NCI-H510A (cell line): Measurements from ENCODE around the gene JPH2.
A peak's percentile ranks its signal among the peaks of the same experiment; 100 is the strongest.

ENCODE experiments used
- DNase-seq: peaks from one replicate; lab custom pipeline; 2025; lab: John Stamatoyannopoulos, UW

JPH2 gene

DNA sequence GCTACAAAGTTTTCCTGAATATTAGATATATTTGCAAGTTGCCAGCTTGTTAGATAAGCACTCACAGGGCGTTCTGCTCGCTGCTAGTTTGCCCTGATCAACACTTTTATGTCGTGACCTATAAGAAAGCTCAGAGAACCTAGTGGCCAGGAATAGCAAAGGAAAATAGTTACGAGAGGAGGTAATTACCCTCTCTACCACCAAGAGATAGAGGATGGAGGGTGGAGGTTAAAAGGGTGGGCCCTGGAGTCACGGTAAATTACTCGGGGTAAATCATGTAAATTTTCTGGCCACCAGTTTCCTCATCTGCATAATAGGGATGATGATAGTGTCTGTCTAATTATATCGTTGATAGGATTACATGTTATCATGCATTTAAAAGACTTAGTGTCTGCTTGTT, 87.2 kb downstream of the JPH2 start:
- no peak for DNase-seq

DNA sequence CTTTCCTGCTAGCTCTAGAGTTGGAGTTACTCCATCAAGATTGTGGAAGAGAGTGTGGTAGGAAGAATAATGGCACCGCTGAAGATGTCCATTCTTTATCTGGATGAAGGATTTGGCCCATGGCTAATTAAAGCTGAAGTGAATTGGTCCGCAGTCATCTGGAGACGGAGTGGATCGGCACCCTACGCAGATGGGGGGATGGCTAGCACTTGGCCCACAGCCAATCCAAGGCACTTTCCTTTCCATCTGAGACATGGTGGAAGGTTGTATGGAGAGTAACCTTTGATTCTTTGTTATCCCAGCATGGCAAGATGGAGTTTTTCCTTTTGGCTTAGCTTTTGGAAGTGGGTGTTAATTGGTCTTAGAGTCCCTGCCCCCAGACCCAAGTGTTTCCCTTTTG, 88.3 kb downstream of the JPH2 start:
- DNase-seq: no peak

DNA sequence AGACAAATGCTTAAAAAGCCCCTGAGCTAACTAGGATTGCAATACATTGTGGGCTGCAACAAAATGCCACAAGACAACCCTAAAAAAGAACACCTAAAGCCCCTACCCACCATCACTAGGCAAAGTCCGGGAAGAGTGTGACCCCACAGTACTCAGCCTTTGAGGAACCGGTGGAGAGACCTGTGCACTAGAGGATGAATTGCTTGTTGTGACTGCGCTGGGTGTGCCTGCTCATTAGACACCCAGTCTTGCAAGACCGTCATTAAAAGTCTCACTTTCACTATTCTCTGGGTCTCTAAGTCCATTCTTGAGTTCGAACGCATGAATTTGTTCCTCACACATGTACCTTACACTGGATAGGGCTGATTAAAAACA, 88.7 kb downstream of the JPH2 start:
- no peak for DNase-seq

DNA sequence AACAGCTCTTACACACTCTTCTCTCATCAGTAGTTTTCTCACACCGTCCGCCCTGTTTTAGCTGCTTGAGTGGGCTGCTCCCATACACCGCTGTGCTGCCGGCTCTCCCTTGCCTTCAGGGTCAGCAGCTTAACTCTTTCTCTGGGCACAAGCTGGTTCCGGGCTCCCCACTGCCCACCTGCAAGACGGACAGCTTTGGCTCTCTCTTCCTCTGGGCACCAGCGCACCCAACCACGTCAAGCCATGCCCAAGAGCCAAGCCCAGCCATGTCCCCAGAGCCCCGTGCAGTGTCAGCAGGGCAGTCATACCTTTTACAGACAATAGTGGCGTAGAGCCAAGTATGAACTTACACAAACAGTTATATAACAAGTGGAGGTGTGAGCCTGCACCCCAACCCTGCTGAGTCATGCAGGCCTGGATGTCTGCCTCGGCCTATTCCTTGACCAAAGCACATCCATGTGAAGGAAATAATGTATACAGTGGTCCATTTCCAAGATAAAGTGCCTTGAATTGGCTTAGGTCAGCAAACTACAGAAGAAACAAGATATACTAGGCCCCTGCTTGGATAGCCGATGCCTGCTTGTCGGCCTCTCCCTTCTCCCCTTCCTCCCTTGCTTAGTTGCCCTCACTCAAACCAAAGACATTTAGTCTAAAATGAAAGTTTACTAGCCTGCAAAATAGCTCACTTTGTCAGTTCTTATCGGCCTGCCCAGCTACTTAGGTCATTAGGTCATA, 89.3 kb downstream of the JPH2 start:
- no peak for DNase-seq

DNA sequence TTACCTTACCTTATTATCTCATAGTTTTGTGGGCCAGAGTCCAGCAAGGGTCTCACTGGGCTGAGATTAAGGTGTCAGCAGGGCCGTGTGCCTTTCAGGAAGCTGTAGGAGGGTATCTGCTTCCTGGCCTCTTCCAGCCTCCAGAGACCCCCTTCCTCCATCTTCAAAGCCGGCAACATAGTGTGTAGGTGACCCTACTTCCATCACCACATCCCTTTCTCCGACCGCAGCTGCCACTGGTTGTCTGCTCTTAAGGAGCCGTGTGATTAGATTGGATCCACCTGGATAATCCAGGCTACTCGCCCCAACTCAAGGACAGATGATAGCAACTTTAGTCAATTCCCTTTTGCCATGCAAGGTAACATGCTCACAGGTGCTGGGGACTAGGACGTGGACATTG, 91.2 kb downstream of the JPH2 start:
- DNase-seq: no peak

DNA sequence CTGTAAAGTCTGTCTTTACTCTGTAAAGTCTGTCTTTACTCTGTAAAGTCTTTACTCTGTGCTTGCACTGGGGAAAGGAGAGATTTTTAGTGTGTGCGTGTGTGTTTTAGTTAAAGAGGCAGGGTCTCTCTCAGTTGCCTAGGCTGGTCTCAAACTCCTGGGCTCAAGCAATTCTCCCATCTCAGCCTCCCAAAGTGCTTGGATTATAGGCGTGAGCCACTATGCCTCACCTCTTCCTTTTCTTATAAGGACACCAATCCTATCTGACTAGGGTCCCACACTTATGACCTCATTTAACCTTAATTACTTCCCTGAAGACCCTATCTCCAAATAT, 93.8 kb downstream of the JPH2 start:
- no peak for DNase-seq

DNA sequence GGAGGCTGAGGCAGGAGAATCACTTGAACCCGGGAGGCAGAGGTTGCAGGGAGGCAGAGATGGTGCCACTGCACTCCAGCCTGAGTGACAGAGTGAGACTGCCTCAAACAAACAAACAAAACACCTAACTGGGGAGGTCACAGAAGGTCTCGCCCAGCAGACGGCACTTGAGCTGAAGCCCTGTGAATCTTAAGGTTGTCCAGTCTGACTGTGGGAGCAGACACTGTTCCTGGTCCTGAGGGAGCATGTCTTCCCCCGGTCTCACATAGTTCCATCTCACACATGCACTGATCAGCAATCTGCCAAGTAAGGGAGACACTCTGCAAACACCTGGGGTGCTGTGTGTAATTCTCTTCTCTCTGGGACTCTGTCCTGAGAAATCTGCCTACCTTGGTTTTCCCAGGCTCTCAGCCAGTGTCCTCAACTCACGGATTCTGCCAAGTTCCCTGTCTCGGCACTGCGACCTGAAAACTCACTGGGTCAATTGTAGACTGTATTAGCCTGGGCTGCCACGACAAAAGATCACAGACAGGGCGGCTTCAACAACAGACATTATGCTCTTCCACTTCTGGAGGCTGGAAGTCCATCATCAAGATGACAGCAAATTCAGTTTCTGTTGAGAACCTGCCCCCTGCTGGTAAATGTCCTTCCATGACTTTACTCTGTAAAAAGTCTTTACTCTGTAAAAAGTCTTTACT, 94.3 kb downstream of the JPH2 start:
- DNase-seq: peak; percentile 50

DNA sequence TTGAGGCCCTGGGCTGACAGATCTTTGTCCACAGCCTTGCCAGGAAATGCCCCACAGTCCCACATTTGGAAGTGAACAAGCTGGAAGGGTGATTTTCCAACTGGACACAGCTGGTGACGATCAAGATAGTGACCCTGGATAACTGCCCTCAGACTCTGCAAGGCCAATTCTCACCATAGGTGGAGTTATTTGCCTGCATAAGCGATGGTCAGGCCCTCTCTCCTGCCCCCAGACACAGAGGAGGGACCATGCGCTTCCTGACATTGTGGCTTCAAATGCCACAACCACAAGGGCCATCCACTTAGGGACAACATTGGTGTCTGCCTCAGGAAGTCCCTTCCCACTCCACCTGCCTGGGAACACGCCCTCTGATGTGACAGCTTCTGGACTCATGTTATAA, 96.0 kb downstream of the JPH2 start:
- no peak for DNase-seq

DNA sequence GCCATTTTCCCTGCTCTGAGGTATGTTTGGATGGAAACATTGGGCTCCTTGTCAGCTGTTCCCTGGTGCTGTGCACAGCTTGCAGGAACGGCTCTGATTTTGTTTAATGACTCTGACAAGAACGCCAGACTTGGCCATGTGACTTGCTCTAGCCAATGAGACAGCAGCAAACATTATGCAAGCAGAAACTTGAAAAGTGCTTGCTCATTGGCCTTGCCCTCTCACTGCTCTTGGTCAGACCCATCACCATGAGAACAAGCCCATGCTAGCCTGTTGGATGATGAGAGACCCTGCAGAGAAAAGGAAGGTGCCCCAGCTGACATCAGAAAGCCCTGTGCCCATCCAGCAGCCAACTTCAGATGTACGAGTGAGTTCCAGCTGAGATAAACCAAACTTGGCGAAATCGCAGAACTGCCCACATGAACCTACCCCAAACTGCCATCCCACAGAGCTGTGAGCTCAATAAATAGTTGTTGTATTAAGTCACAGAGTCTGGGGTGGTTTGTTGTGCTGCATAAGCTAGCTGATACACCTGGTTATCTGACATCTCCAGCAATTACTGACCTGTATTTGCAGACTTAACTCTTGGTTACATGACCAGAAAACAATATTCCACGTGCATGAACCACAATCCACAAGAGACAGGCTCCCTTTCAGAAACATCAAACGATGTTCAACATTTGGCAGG, 96.9 kb downstream of the JPH2 start:
- peak; percentile 66 for DNase-seq

DNA sequence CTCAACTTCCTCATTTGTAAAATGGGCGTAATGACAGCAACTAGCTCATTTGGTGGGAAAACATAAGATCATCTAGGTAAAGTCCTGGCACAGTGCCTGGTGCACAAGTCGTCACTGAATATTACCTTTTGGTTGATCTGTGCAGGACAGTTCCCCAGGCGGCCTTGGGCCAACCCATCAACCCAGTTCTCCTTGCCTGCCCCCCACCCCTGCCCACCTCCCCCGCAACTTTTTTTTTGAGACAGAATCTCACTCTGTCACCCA, 99.2 kb downstream of the JPH2 start:
- no peak for DNase-seq

DNA sequence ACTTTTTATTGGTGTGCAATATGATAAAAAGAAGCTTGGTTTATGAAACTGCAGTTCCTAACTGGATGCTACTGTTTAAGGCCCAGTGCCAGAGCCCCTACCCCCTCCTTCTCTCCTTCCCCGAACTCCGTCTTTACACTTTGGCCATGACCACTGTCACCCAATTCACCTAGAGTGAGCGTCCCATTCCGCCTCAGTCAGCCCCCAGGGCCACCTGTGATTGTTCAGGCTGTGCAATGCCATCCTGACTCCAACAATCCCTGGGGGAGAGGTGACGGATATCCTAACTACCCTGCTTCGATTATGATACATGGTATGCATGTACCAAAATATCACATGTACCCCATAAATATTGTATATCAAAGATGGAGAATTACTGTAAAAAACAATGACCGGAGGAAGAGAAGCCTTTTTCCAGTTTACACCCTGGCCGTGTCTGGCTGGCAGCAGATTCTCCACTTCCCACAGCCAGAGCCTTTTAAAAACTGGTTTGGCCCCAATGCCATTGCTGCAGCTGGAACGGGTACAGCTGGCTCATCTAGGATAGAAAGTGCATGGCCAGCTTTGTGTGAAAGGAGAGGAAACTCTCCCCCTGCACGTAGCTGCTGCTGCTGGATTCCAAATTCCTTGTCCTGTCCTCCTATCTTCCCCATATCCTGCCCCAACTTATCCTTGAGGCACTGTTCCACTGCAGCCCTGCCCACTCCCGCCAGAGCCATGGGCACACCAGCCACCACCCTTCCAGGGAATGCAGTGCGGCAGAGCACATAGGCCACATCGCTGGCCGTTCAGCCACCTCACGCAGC, 99.7 kb downstream of the JPH2 start:
- DNase-seq: no peak

DNA sequence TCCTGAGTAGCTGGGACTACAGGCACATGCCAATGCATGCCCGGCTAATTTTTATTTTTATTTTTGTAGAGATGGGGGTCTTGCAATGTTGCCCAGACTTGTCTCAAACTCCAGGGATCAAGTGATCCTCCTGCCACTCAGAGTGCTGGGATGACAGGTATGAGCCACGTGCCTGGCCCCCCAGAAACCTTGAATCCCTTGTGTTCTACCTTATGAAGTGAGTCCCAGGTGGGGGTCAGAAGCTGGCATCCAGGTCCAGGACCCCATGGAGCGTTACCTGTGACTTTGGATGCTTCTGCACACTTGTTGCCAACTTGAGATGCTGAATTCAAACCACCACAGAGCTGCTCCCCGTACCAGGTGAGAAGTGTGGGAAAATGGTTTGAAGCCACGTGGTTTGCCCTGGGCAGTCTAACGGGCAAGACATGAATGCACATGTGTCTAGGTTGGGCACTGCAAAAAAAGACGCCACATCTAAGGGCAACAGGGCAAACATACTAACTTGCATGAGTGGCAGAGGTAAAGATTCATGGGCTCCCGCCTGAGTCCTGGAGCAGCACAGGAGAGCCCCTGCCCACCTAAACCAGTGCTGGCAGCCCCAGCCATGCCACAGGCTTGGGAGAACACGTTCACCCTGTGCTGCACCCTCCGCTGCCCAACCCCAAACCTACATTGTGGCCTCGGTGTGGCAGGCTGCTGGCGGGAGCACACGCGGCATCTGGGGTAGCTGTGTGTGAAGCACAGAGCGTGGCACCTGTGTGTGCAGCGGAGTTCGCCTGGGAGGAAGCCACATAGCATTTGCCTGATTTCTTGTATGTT, 101.2 kb downstream of the JPH2 start:
- DNase-seq: no peak

DNA sequence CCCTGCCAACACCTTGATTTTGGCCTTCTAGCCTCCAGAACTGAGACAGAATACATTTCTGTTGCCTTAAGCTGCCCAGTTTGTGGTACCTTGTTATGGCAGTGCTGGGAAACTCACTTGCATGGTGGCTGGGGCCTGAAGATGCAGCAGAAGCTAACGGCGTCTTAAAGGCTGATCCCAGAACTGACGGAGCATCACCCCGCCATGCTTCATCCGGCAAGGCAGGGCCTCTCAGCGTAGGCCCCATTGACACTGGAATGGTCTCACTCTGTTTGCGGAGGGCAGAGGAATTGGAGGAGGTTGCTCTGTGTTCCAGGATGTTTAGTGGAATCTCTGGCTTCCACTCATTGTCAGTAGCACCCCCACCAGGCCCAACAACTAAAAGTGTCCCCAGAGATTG, 102.1 kb downstream of the JPH2 start:
- DNase-seq: no peak

DNA sequence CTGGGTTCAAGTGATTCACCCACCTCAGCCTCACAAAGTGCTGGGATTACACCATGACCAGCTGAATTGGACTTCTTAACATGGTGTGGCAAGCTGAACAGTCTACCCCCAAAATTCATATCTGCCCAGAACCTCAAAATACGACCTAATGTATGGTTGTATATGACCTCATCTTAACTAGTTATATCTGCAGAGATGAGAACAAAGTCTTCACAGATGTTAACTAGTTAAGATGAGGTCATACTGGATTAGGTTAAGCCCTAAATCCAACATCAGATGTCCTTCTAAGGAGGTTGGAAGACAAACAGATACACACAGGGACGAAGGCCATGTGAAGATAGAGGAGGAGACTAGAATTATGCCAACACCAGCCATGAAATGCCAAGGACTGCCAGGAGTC, 102.5 kb downstream of the JPH2 start:
- no peak for DNase-seq

DNA sequence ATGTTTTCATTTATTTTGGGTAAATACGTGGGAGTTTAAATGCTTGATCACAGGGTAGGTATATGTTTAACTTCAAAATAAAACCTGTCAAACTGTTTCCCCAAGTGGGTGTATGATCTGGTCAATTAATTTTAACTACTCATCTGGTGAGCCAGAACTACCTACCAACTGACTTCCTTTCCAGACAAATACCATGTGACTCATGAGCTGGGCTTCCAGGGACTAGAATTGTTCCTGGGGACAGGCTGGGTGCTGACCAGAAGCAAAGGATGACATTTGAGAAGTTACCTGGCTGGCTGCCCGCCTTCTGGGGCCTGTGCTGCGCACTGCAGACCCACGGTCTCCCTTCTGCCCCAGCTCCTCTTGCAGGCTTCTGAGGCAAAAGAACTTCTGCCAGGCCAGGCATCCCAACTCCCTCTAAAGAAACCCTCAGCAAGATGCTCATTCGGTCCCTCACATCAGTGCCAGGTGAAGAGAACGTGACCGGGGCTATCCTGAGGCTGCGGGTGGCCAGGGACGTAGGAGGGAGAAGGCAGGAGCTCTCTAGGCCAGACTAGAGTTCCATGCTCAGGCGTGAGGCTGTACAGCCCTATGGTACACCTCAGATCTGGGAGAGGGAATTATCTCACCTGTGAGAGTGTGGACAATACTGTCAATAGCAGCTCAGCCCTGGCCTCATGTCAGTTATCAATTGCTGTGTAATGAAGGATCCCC, 103.6 kb downstream of the JPH2 start:
- peak; percentile 41 for DNase-seq

DNA sequence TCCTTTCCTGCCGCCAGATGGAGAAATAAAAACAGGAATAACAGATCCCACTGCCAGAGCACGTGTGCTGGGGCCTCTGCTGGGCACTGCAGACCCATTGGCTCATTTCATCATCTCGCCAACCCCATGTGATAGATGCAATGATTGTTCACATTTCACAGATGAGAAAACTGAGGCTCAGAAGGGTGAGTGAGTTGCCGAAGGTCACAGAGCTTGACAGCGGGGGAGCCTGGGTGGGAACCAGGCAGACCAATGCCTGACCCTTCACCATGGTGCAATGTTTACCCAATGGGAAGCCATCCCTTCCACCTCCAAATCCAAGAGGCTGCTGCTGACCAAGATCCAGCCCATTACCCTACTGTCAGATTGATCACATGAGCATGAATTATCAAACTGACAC, 105.1 kb downstream of the JPH2 start:
- DNase-seq: no peak

DNA sequence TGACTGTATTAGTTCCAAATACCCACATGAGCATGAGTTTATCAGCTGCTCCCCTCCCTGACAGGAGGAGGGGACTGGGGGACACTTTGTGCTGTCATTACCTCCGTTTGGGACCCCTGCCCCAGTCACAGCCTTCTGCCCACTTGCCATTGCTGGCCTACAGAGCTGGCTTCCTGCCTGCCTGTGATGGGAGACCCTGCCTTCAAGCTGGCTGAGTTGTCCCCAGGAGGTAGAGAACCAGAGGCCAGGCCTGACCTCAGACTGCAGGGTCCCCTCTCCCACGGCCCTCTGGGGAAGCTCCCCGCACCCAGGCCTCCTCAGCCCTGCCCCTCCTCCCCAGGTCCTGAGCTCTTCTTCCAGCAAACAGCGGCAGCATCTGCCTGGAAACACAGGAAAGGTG, 105.5 kb downstream of the JPH2 start:
- no peak for DNase-seq

DNA sequence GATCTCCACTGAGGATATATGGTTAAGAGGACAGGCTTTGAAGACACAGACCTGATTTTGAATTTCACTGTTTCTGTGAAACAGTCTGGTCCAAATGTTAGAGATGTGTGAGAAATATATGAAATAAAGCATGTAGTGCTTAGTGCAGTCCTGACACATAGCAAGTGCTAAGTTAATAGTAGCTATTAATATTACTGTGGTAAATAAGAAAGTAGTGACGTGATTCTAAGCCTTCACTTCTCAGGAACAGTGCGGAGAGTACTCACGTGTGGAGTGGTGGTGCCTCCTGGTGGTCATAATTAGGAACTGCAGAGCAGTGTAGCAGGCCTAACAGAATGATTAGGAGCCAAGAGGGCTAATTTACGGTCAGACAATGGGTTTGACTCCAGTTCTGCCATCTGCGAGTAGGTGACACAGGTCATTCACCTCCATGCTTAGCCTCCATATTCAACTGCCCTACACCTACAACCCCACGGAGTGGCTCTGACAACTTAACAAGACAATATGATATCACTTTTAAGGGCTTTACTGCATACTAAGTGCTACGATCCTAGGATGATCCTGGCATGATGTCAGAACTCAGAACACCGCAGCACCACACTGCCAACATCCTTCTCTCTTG, 106.2 kb downstream of the JPH2 start:
- DNase-seq: no peak

DNA sequence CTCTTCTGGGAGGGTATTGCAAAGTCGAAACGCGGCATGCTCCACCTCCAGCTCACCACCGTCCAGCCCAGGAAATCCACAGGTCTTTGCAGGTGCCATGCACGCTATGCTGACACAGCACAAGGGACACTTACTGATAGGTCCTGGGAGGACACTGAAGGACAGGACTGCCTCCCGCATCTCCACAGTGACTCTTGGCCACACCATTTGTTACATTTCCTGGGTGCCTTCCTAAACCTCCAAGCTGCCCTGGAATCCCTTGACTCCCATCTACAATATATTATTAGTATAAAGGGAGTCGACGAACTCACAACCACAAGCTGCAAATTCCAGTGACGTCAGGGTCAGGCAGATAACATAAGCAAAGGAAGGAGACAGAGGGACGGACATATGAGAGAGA, 106.9 kb downstream of the JPH2 start:
- DNase-seq: no peak

DNA sequence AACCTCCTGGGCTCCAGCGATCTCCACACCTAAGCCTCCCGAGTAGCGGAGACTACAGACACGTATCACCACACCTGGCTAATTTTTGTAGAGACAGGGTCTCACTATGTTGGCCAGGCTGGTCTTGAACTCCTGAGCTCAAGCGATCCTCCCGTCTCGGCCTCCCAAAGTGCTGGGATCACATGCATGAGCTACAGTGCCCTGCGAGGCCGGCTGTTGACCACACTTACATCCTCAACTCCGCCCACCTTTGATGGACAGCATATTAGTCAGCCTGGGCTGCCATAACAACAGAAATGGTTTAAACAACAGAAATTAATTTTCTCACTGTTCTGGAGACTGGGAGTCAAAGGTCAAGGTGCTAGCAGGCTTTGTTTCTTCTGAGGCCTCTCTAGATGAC, 107.7 kb downstream of the JPH2 start:
- DNase-seq: no peak

DNA sequence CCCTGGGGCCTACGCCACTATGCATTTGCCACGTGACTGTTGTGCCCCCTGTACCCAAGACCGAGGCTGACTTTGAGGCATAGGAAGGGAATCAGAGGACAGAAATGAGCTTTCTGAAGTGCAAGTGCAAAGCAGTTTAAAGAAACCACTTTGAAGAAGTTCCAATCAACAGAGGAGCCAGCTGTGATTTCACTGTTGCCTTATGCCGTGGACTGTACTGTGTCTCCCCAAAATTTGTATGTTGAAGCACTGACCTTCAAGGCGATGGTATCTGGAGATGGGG, 111.1 kb downstream of the JPH2 start:
- DNase-seq: no peak
